H1 (cell line): Measurements from ENCODE around the gene NCF4. TPM values are rescaled to one million over a fixed set of nuclear protein-coding genes. Genes with fewer than 3 reads are reported as not detected.

Experiments
- CBX5 ChIP-seq: fragments of 300-800, 300-1000 bp; sonication (generic); IDR thresholded peaks from 2 replicates; pipeline ENCODE4 v1.7.1; 2016; ENCODE audit warnings: antibody characterized with exemption, low read length, low read depth
- CHD1 ChIP-seq: IDR thresholded peaks from 2 replicates; pipeline ENCODE4 v1.6.1; 2012; ENCODE audit warnings: low read depth, low read length, improper control_type of control experiment
- CTBP2 ChIP-seq: IDR thresholded peaks from 2 replicates; pipeline ENCODE4 v1.7.0; 2011; ENCODE audit warnings: borderline replicate concordance, mild to moderate bottlenecking, moderate library complexity, mixed read lengths, low read length; ENCODE audit not compliant: insufficient read depth, insufficient read length
- EGR1 ChIP-seq: IDR thresholded peaks from 2 replicates; pipeline ENCODE4 v1.6.1; 2011; ENCODE audit warnings: low read depth, low read length, borderline replicate concordance
- FOSL1 ChIP-seq: IDR thresholded peaks from 2 replicates; pipeline ENCODE4 v1.6.1; 2011; ENCODE audit warnings: mild to moderate bottlenecking, low read depth, low read length, moderate library complexity; ENCODE audit not compliant: insufficient read depth
- GTF2F1 ChIP-seq: IDR thresholded peaks from 2 replicates; pipeline ENCODE4 v1.6.1; 2012; ENCODE audit warnings: low read depth, low read length, improper control_type of control experiment, borderline replicate concordance
- PHF8 ChIP-seq: fragments of 200-600 bp; sonication (generic); conservative IDR thresholded peaks from 2 replicates; pipeline ENCODE4 v1.7.1; 2012; ENCODE audit warnings: low read depth, mild to moderate bottlenecking, inconsistent platforms, low read length, moderate library complexity
- SP4 ChIP-seq: IDR thresholded peaks from 2 replicates; pipeline ENCODE4 v1.6.1; 2012; ENCODE audit warnings: low read length, inconsistent platforms
- SUZ12 ChIP-seq: fragments of 200-600 bp; sonication (generic); IDR thresholded peaks from 2 replicates; pipeline ENCODE4 v1.6.1; 2012; ENCODE audit warnings: mild to moderate bottlenecking, inconsistent platforms, low read length, moderate library complexity, mixed read lengths
- polyA plus RNA-seq, 7 experiments: library from polyadenylated mRNA; depleted of rRNA in 3 of 7; stranded (reverse) in 5 of 7; unstranded in 2 of 7; fragments of >200 nt in 5 of 7; fragments of 200-250 nt in 2 of 7; gene quantifications; 1 replicate in 5 of 7; 2 replicates in 1 of 7; 4 replicates in 1 of 7; pipeline versions ENCODE4 v1.2.1 to v1.2.3, GENCODE V29; 2011 to 2013; ENCODE audit warnings: missing spikeins in 2 of 7, mixed read lengths in 2 of 7
- total RNA-seq: library from RNA; stranded (reverse); fragmentation: NEBNext Ultra II Directional; extraction: Animal tissue kit (Norgen Biotek cat#: 25700); gene quantifications from 2 replicates; pipeline ENCODE4 v1.2.1, GENCODE V29; 2021
- TF ChIP-seq, protein P1 (sequence below): fragments of 300-600 bp; sonication (generic); IDR thresholded peaks from 2 replicates; pipeline ENCODE4 v1.7.1; 2012; ENCODE audit warnings: low read length, moderate library complexity, mild to moderate bottlenecking, inconsistent platforms; ENCODE audit not compliant: insufficient replicate concordance

The NCF4 gene
- total and polyA plus RNA-seq, 2 of the 8 experiments (the other 6 are each of a cell fraction or from before 2014, with no cell fraction given): 0.20 TPM; not detected in 1

- TF ChIP-seq, protein P1, sequence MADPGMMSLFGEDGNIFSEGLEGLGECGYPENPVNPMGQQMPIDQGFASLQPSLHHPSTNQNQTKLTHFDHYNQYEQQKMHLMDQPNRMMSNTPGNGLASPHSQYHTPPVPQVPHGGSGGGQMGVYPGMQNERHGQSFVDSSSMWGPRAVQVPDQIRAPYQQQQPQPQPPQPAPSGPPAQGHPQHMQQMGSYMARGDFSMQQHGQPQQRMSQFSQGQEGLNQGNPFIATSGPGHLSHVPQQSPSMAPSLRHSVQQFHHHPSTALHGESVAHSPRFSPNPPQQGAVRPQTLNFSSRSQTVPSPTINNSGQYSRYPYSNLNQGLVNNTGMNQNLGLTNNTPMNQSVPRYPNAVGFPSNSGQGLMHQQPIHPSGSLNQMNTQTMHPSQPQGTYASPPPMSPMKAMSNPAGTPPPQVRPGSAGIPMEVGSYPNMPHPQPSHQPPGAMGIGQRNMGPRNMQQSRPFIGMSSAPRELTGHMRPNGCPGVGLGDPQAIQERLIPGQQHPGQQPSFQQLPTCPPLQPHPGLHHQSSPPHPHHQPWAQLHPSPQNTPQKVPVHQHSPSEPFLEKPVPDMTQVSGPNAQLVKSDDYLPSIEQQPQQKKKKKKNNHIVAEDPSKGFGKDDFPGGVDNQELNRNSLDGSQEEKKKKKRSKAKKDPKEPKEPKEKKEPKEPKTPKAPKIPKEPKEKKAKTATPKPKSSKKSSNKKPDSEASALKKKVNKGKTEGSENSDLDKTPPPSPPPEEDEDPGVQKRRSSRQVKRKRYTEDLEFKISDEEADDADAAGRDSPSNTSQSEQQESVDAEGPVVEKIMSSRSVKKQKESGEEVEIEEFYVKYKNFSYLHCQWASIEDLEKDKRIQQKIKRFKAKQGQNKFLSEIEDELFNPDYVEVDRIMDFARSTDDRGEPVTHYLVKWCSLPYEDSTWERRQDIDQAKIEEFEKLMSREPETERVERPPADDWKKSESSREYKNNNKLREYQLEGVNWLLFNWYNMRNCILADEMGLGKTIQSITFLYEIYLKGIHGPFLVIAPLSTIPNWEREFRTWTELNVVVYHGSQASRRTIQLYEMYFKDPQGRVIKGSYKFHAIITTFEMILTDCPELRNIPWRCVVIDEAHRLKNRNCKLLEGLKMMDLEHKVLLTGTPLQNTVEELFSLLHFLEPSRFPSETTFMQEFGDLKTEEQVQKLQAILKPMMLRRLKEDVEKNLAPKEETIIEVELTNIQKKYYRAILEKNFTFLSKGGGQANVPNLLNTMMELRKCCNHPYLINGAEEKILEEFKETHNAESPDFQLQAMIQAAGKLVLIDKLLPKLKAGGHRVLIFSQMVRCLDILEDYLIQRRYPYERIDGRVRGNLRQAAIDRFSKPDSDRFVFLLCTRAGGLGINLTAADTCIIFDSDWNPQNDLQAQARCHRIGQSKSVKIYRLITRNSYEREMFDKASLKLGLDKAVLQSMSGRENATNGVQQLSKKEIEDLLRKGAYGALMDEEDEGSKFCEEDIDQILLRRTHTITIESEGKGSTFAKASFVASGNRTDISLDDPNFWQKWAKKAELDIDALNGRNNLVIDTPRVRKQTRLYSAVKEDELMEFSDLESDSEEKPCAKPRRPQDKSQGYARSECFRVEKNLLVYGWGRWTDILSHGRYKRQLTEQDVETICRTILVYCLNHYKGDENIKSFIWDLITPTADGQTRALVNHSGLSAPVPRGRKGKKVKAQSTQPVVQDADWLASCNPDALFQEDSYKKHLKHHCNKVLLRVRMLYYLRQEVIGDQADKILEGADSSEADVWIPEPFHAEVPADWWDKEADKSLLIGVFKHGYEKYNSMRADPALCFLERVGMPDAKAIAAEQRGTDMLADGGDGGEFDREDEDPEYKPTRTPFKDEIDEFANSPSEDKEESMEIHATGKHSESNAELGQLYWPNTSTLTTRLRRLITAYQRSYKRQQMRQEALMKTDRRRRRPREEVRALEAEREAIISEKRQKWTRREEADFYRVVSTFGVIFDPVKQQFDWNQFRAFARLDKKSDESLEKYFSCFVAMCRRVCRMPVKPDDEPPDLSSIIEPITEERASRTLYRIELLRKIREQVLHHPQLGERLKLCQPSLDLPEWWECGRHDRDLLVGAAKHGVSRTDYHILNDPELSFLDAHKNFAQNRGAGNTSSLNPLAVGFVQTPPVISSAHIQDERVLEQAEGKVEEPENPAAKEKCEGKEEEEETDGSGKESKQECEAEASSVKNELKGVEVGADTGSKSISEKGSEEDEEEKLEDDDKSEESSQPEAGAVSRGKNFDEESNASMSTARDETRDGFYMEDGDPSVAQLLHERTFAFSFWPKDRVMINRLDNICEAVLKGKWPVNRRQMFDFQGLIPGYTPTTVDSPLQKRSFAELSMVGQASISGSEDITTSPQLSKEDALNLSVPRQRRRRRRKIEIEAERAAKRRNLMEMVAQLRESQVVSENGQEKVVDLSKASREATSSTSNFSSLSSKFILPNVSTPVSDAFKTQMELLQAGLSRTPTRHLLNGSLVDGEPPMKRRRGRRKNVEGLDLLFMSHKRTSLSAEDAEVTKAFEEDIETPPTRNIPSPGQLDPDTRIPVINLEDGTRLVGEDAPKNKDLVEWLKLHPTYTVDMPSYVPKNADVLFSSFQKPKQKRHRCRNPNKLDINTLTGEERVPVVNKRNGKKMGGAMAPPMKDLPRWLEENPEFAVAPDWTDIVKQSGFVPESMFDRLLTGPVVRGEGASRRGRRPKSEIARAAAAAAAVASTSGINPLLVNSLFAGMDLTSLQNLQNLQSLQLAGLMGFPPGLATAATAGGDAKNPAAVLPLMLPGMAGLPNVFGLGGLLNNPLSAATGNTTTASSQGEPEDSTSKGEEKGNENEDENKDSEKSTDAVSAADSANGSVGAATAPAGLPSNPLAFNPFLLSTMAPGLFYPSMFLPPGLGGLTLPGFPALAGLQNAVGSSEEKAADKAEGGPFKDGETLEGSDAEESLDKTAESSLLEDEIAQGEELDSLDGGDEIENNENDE: no peak
- TF ChIP-seq GTF2F1 (no peak), EGR1 (no peak), PHF8 (no peak), SUZ12 (no peak), SP4 (no peak), FOSL1 (no peak), CTBP2 (no peak), CHD1 (no peak), CBX5 (no peak)
Measured at GRCh38 chr22:36894266-36894665, 33.5 kb downstream of the NCF4 start (continued).
